OCI-LY3 (cell line): ENCODE data around the gene MN1.

Source experiments
- H2AFZ ChIP-seq: fragments of 200-600, 300-600 bp; shearing (Covaris generic); 2 replicates; pipeline ENCODE4 v1.6.0; 2014; ENCODE audit warnings: antibody characterized with exemption, low read depth, low read length
- H3K27ac ChIP-seq: fragments of 200-600, 300-600 bp; sonication (generic); 2 replicates; pipeline ENCODE4 v1.5.1; 2014; ENCODE audit warnings: mild to moderate bottlenecking, low read length, moderate library complexity, mixed read lengths
- H3K27me3 ChIP-seq: fragments of 200-600, 300-600 bp; sonication (generic); 2 replicates; pipeline ENCODE4 v1.6.1; 2014; ENCODE audit warnings: low read depth, low read length, mixed read lengths
- H3K36me3 ChIP-seq: fragments of 200-600, 300-600 bp; sonication (generic); replicated peaks from 2 replicates; pipeline ENCODE3; 2014; ENCODE audit warnings: low read depth, low read length, mixed read lengths
- H3K4me1 ChIP-seq: fragments of 300-600, 200-600 bp; sonication (generic); 2 replicates; pipeline ENCODE4 v1.6.1; 2014; ENCODE audit warnings: low read length, mixed read lengths
- H3K4me2 ChIP-seq: fragments of 200-600, 300-600 bp; sonication (generic); 2 replicates; pipeline ENCODE4 v1.6.1; 2014; ENCODE audit warnings: low read length, mixed read lengths
- H3K4me3 ChIP-seq: fragments of 300-600, 200-600 bp; sonication (generic); 2 replicates; pipeline ENCODE4 v1.5.1; 2014; ENCODE audit warnings: antibody characterized with exemption, mild to moderate bottlenecking, low read length, moderate library complexity
- H3K79me2 ChIP-seq: fragments of 300-600, 200-600 bp; shearing (Covaris generic); 2 replicates; pipeline ENCODE4 v1.6.1; 2014; ENCODE audit warnings: mild to moderate bottlenecking, low read length, mixed read lengths
- H3K9ac ChIP-seq: fragments of 300-600, 200-600 bp; shearing (Covaris generic); 2 replicates; pipeline ENCODE4 v1.6.0; 2014; ENCODE audit warnings: mild to moderate bottlenecking, low read length, moderate library complexity
- H3K9me3 ChIP-seq: fragments of 200-600, 300-600 bp; shearing (Covaris generic); 2 replicates; pipeline ENCODE4 v1.6.1; 2014; ENCODE audit warnings: low read length, mixed read lengths; ENCODE audit not compliant: insufficient read depth
- H4K20me1 ChIP-seq: fragments of 200-600, 300-600 bp; sonication (generic); 2 replicates; pipeline ENCODE4 v1.6.1; 2016; ENCODE audit warnings: low read length, mixed read lengths; ENCODE audit not compliant: insufficient read depth
- CTCF ChIP-seq: fragments of 200-600, 300-600 bp; sonication (generic); IDR thresholded peaks from 2 replicates; pipeline ENCODE4 v1.5.1; 2014; ENCODE audit warnings: antibody characterized with exemption, low read length, low read depth
- EZH2phosphoT487 ChIP-seq: fragments of 200-600 bp; shearing (Covaris generic); IDR thresholded peaks from 2 replicates; pipeline ENCODE4 v1.6.1; 2018; ENCODE audit warnings: antibody characterized with exemption, mixed run types, low read depth

Gene MN1

GRCh38 chr22:27765706-27766291, 35.8 kb downstream of the MN1 start:
- H3K27ac ChIP-seq, result no peak overlapping the region
- no peak overlapping the region for H3K4me3 ChIP-seq
- no peaks in the 10 kb centered on the region for H3K4me1 ChIP-seq
- H2AFZ ChIP-seq, result no peak overlapping the region
- H3K9me3 ChIP-seq, result no peaks in the 10 kb centered on the region
- H3K27me3 ChIP-seq, result peaks cover 26% of the 10 kb centered on the region
- H3K9ac ChIP-seq, result no peak overlapping the region
- H3K79me2 ChIP-seq, result no peaks in the 10 kb centered on the region
- TF ChIP-seq EZH2phosphoT487 (no peak), CTCF (no peak)
- H3K4me2 ChIP-seq, result no peak overlapping the region
- H3K36me3 ChIP-seq, result no peaks in the 10 kb centered on the region
- H4K20me1 ChIP-seq, result no peaks in the 10 kb centered on the region

GRCh38 chr22:27764722-27765236, 36.8 kb downstream of the MN1 start:
- Histone ChIP-seq H3K9me3 (no peaks in the 10 kb centered on the region), H4K20me1 (no peaks in the 10 kb centered on the region), H3K27me3 (peaks cover 26% of the 10 kb centered on the region), H3K9ac (no peak overlapping the region), H3K4me1 (no peaks in the 10 kb centered on the region), H3K36me3 (no peaks in the 10 kb centered on the region), H3K27ac (no peak overlapping the region), H2AFZ (no peak overlapping the region), H3K4me3 (no peak overlapping the region), H3K4me2 (no peak overlapping the region), H3K79me2 (no peaks in the 10 kb centered on the region)
- TF ChIP-seq EZH2phosphoT487 (no peak), CTCF (no peak)

GRCh38 chr22:27761665-27762064, 39.9 kb downstream of the MN1 start:
- H3K4me2 ChIP-seq, result no peak overlapping the region
- H3K4me1 ChIP-seq, result no peaks in the 10 kb centered on the region
- no peaks in the 10 kb centered on the region for H4K20me1 ChIP-seq
- H2AFZ ChIP-seq, result no peak overlapping the region
- no peaks in the 10 kb centered on the region for H3K79me2 ChIP-seq
- TF ChIP-seq EZH2phosphoT487 (no peak), CTCF (no peak)
- H3K9ac ChIP-seq, result no peak overlapping the region
- H3K4me3 ChIP-seq, result no peak overlapping the region
- H3K27me3 ChIP-seq, result peaks cover 5% of the 10 kb centered on the region
- H3K27ac ChIP-seq, result no peak overlapping the region
- H3K36me3 ChIP-seq, result no peaks in the 10 kb centered on the region
- H3K9me3 ChIP-seq, result no peaks in the 10 kb centered on the region

- Histone ChIP-seq H3K4me1 (no peaks in the 10 kb centered on the region), H3K79me2 (no peaks in the 10 kb centered on the region), H4K20me1 (no peaks in the 10 kb centered on the region), H3K9me3 (no peaks in the 10 kb centered on the region), H2AFZ (no peak overlapping the region), H3K4me3 (no peak overlapping the region), H3K27me3 (peaks cover 5% of the 10 kb centered on the region), H3K27ac (no peak overlapping the region), H3K4me2 (no peak overlapping the region), H3K36me3 (no peaks in the 10 kb centered on the region), H3K9ac (no peak overlapping the region)
- TF ChIP-seq EZH2phosphoT487, result no peak
- TF ChIP-seq CTCF, result no peak
Observed at GRCh38 chr22:27761000-27761399, 40.6 kb downstream of the MN1 start.
